Sciatic nerve (tissue), 2 donors: ENCODE data around the gene WDR35. TPM values are rescaled to one million over a fixed set of nuclear protein-coding genes. Genes with fewer than 3 reads are reported as not detected.

Experiments
- ATAC-seq: fragments of 200-7000 bp; cut with Tn5 transposase; one replicate; pipeline ENCODE4 v1.9.1; 2020; ENCODE audit warnings: mild to moderate bottlenecking, moderate library complexity
- DNase-seq: peaks from one replicate; pipeline ENCODE4 v3.0.0-alpha.2; 2020; ENCODE audit warnings: low spot score
- intact Hi-C: fragments of 100-400 bp; cut with DNase I; formaldehyde crosslinking; loops from one replicate; pipeline ENCODE4 v1.14.2; 2022
- total RNA-seq: library from RNA; stranded (reverse); fragmentation: NEBNext Ultra II Directional; extraction: Animal tissue kit (Norgen Biotek cat#: 25700); gene quantifications from one replicate; pipeline ENCODE4 v1.2.1, GENCODE V29; 2021
- donor health status: DM: no; HTN: no; CAD: no.
- donor health status: DM: no; HTN: no; CAD: no.

WDR35 gene
- total RNA-seq, 1 donor from 2014 or later = 16.4 TPM

DNA sequence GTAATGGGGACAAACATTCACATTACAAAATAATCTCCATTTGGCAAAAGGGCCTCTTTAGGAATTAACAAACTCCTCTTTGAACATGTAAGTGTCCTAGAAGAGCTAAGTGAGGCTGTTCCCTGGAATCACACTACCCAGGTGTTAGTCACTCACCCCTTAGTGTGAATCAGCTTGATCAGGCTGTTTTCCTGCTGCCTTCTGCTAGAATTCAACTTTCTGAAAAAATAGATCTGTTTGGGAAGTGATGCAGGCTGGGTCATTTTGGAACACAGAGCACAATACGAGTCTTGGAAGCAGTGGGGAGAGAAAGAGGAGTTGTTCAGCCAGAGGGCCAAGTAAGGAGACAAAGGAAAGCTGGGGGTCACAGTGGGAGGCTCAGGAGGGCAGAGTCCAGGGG lies 128.1 kb downstream of the WDR35 start:
- DNase-seq = no peak
- no peak for ATAC-seq
- intact Hi-C loops = loop anchor here (10.0 kb wide), 2 partner anchors 1117 to 1477 kb away; no protein-coding TSS in a partner anchor

Other genes with a start within 250 kb of the WDR35 start
- 18.8 TPM for gene TTC32, start 88.1 kb downstream of the WDR35 start, total RNA-seq
- 8.8 TPM for gene MATN3, start 22.6 kb upstream of the WDR35 start, total RNA-seq
- gene LAPTM4A, start 61.5 kb upstream of the WDR35 start, total RNA-seq = 253 TPM
- 0.98 TPM for gene SDC1, start 235.0 kb upstream of the WDR35 start, total RNA-seq